GM19099 (cell line): Measurements from ENCODE around the gene UBE2J2.

Experiments
- POLR2A ChIP-seq: IDR thresholded peaks from 3 replicates; pipeline ENCODE4 v1.6.1; 2011; ENCODE audit warnings: low read depth; ENCODE audit not compliant: insufficient read length; ENCODE audit errors: extremely low read depth

UBE2J2 gene

DNA sequence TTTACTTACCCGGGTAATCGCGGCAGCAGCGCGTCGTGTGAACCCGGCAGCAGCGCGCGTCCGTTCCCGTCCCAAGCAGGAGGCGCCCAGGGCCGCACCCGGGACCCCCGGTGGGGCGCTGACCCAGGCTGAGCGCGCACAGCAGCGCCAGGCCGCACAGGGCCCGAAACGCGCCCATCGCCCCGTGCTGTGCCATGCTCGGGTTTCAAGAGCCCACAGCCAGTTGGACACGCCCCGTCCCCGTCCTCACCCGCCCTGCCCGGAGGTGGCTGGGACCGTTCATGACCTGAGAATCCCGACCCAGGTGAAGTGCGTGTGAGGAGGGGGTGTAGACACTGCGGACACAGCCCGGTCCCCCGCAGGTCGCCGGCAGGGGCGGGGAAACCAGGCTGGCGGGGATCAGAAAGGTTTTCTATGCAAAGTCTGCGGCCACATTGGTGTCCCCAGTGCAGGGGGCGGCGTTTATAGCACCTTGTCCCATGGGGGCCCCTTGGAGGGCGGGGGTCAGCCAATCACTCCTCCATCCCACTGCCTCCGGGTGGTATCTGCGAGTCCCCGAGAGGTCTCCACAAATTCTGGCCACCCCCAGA lies 67.2 kb downstream of the UBE2J2 start, which contains the start of gene TNFRSF18:
Gene TNFRSF18 (minus strand): TSS at position 217 of the 590 bp plus-strand sequence. CDS start 21 bp downstream, at position 196.
- no peak for TF ChIP-seq POLR2A

- no peak for TF ChIP-seq POLR2A
Measured at GRCh38 chr1:1205769-1206375, 67.8 kb downstream of the UBE2J2 start.

- TF ChIP-seq POLR2A: no peak
Measured at GRCh38 chr1:1204998-1205768, 68.5 kb downstream of the UBE2J2 start.

DNA sequence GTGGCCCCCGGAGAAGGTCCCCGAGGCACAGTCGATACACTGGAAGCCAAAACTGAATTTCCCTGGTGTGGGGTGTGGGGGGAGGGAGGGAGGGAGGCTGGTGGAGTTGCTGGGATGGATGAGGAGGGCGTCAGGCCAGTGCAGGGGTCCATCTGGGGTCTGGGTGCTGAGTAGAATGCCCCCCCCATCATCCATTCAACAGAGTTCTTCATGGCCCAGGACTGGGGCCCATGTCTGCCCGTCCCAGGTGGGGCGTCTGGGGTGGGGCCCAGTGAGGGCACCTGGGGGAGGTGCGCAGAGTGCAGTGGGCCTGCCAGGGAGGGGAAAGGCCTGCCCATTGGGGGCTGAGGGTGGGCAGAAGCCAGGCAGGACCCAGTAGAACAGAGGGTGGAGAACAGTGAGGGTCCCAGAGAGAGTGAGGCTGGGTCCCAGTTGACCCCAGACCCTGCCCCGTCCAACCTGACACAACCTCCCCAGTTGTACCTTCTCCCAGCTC lies 69.2 kb downstream of the UBE2J2 start:
- TF ChIP-seq POLR2A: no peak
